Stomach smooth muscle (tissue), 2 donors: Measurements from ENCODE around the gene ACOT13.
A peak's percentile ranks its signal among the peaks of the same experiment; 100 is the strongest.
"Not testable (repeated sequence)": the region's sequence is repeated elsewhere in the genome, so short reads cannot be mapped to it uniquely, and the experiment has no call there.

Experiments
- H3K27ac ChIP-seq: one replicate; pipeline ENCODE4 v1.7.0; 2013; ENCODE audit warnings: mild to moderate bottlenecking, low read length, inconsistent platforms
- H3K27me3 ChIP-seq, 2 donors: one replicate each; pipeline ENCODE4 v1.7.0; 2013; ENCODE audit warnings: low read length in 2 of 2; ENCODE audit not compliant: insufficient read depth in 2 of 2, control insufficient read depth in 1 of 2
- H3K36me3 ChIP-seq, 2 donors: one replicate each; pipeline ENCODE4 v1.7.0; 2013; ENCODE audit warnings: low read length in 2 of 2; ENCODE audit not compliant: control insufficient read depth in 2 of 2, insufficient read depth in 2 of 2
- H3K4me1 ChIP-seq: one replicate; pipeline ENCODE4 v1.7.0; 2013; ENCODE audit warnings: low read length; ENCODE audit not compliant: control insufficient read depth, insufficient read depth
- H3K4me3 ChIP-seq, 2 donors: one replicate each; pipeline ENCODE4 v1.7.0; 2013; ENCODE audit warnings: low read length in 2 of 2
- H3K9ac ChIP-seq, 2 donors: one replicate each; pipeline ENCODE4 v1.7.0; 2013; ENCODE audit warnings: low read length in 2 of 2, mild to moderate bottlenecking in 1 of 2
- H3K9me3 ChIP-seq, 2 donors: one replicate each; pipeline ENCODE4 v1.7.0; 2013; ENCODE audit warnings: low read length in 2 of 2; ENCODE audit not compliant: control insufficient read depth in 2 of 2
- donor health status: healthy.
- donor health status: Pancreatic carcinoma.

The ACOT13 gene

DNA sequence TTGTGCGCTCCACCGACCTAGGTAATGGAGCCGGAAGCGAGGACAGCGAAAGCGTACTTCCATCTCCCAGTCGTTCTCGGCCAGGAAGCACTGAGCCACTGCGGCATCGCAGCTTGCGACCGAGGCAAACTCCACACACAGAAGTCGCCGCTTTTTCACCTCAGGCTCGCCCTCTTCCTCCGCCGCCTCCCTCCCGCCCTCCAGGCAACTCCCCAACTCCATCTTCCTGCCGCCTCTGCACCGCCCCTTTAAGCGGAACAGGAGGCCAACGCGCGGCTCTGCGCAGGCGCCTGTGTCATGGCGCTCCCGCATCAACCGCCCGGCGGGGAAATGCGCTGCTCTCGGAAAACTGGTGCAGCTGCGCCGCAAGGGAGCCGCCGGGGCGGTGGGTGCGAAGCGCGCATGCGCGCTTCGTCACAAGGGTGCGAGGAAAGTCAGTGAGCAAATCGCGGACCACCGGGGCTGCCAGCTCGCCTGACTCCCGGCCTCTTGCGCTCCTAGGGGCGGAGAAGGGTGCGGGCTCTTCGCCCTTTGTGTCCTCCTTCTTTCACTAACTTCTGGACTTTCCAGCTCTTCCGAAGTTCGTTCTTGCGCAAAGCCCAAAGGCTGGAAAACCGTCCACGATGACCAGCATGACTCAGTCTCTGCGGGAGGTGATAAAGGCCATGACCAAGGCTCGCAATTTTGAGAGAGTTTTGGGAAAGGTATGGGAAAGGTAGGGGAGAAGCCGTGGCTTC lies at the start of gene ACOT13, which contains the start of gene TDP2:
TSS of gene ACOT13 (plus strand) at position 437 of the 737 bp plus-strand sequence. CDS start at position 624, 187 bp downstream.
TSS of gene TDP2 (minus strand) at position 259 of the 737 bp plus-strand sequence. CDS start at position 222, 37 bp downstream.
- Histone ChIP-seq H3K4me3 (peak within 1 kb of the TSS; percentile 99 to 100), H3K4me1 (peaks cover 20% of the 10 kb centered on the region), H3K27ac (peak within 1 kb of the TSS; percentile 92), H3K27me3 (no peaks in the 10 kb centered on the region), H3K36me3 (peaks cover 5 to 7% of the 10 kb centered on the region in 2 donors), H3K9me3 (no peaks in the 10 kb centered on the region), H3K9ac (peak within 1 kb of the TSS; percentile 91 to 98)

- H3K27me3 ChIP-seq = no peaks in the 10 kb centered on the region
- no peaks in the 10 kb centered on the region for H3K36me3 ChIP-seq
- no peaks in the 10 kb centered on the region for H3K4me1 ChIP-seq
- H3K9me3 ChIP-seq = no peaks in the 10 kb centered on the region
- H3K27ac ChIP-seq = no peak overlapping the region
- no peak overlapping the region for H3K9ac ChIP-seq
- no peak overlapping the region for H3K4me3 ChIP-seq
Measured at GRCh38 chr6:24619661-24620060, 47.2 kb upstream of the ACOT13 start.

DNA sequence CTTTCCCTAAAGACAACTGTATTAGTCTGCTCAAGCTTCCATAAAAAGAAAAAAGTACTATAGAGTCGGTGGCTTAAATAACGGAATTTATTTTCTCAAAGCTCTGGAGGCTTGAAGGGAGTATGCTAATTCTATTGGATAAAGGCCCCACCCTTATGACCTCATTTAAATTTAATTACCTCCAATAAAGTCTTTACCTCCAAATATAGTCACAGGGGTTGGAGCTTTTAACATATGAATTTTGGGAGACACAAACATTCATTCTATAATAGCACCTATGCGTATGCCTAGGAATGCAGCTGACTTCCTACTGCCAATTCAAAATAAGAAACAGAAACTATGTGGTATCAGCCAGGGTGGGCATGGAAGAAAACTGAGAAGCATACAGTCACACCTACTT lies 46.2 kb upstream of the ACOT13 start:
- H3K4me1 ChIP-seq = no peaks in the 10 kb centered on the region
- no peak overlapping the region for H3K27ac ChIP-seq
- H3K36me3 ChIP-seq = no peaks in the 10 kb centered on the region
- no peaks in the 10 kb centered on the region for H3K9me3 ChIP-seq
- no peaks in the 10 kb centered on the region for H3K27me3 ChIP-seq
- H3K4me3 ChIP-seq = no peak overlapping the region
- H3K9ac ChIP-seq = no peak overlapping the region

DNA sequence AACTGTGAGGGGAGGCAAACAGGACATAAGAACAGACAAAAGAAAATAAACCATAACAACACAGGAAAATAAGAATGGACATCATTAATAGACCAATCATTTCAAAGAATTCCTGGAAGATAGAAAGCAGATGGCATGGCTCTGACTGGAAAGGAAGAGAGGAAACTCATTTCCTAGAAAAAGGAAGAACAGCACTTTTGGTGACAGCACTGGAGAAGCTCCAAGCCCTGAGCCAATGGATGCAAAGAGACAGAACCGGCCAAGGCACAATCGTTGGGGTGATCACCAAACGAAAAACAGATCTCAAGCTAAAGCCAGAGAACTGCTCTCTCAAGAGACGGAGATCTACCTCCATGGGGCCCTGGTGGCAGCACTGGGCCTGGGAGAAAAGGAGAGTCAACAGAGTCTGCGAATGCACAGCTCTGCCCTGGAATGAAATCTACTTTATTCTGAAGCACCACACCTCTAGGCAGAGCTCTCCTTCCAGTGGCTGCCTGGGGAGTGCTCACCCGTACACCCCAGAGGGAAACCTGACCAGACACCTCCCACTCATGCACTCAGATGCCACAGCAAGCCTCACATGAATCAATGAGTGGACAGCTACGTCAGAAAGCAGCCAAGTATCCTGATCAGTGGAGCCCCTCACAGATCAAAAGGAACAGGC lies 45.1 kb upstream of the ACOT13 start:
- H3K4me3 ChIP-seq = no peak overlapping the region
- no peak overlapping the region for H3K27ac ChIP-seq
- H3K36me3 ChIP-seq = no peaks in the 10 kb centered on the region
- H3K9ac ChIP-seq = no peak overlapping the region
- H3K4me1 ChIP-seq = no peaks in the 10 kb centered on the region
- H3K27me3 ChIP-seq = no peaks in the 10 kb centered on the region
- no peaks in the 10 kb centered on the region for H3K9me3 ChIP-seq

DNA sequence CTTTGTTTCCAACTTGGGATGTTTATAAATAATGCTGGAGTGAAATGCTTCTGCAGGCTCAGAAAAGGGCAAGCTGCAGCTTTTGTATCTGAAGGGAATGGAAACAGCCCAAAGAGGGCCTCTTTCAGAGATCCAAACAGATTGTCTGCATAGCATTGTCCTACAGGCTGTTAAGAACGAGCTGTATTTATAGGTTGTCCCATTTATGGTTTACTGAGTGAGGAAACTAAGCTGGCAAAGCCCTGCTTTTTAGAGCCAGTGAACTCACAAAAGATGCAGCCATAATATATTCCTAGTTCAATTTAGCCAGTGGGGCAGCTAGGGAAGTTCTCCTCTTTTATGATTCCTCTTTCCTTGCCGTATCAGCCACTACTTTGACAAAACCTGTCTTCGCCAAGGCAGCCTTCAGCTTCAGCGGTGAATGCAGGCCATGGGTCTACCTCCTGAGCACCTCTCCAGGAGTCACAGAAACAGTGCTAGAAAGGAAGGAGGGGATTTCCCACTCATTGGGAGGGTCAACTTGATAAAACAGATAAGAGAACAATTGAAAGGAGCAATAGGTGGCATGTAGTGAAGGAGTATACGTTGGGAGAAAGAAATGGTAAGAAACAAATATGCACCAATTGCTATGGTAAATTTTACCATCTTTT lies 35.9 kb upstream of the ACOT13 start:
- H3K9me3 ChIP-seq = peaks cover 4 to 6% of the 10 kb centered on the region in 2 donors
- H3K4me1 ChIP-seq = no peaks in the 10 kb centered on the region
- no peak overlapping the region for H3K9ac ChIP-seq
- H3K4me3 ChIP-seq = no peak overlapping the region
- no peaks in the 10 kb centered on the region for H3K27me3 ChIP-seq
- no peaks in the 10 kb centered on the region for H3K36me3 ChIP-seq
- no peak overlapping the region for H3K27ac ChIP-seq

- Histone ChIP-seq H3K27me3 (no peaks in the 10 kb centered on the region), H3K4me3 (no peak overlapping the region), H3K27ac (no peak overlapping the region), H3K4me1 (no peaks in the 10 kb centered on the region), H3K9me3 (peaks cover 4 to 6% of the 10 kb centered on the region in 2 donors), H3K36me3 (no peaks in the 10 kb centered on the region), H3K9ac (no peak overlapping the region)
Measured at GRCh38 chr6:24631671-24632070, 35.2 kb upstream of the ACOT13 start.

DNA sequence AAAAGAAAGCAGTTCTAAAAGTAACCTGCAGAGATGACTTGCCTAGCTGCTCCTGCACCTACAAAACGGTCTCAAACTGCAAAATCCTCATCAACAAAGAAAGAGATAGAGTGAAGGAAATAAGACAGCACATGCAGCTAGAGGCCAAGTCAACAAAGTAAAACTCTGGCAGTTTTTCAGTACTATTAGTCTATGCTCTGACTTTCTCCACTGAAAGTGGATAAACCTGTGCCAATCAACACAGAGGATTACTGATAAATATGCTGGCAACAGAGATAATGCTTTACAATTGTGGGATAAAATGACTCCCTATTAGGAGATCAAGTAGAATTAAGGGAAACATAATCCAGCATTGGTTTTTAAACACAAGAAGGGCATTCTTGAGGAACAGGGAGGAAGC lies 34.3 kb upstream of the ACOT13 start:
- Histone ChIP-seq H3K9me3 (peaks cover 4 to 6% of the 10 kb centered on the region in 2 donors), H3K9ac (no peak overlapping the region), H3K27ac (no peak overlapping the region), H3K27me3 (no peaks in the 10 kb centered on the region), H3K4me1 (no peaks in the 10 kb centered on the region), H3K36me3 (no peaks in the 10 kb centered on the region), H3K4me3 (no peak overlapping the region)

DNA sequence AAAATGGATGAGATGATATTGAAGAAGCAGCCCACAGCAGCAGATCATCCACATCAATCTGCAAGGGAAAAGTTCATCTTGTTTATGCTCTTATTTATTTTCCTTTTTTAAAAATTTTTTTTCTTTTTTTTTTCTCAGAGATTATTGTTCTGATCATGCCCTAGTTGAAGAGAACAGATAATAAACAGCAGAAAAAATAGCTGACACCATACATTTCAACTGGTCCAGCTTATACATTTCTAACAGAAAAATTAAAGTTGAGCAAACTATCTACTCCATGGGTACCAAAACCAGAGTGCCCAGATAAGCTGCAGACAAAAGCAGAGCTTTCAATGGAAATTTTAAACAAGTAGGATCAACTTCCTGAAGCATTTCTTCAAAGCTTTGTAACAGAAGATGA lies 30.2 kb upstream of the ACOT13 start:
- no peaks in the 10 kb centered on the region for H3K36me3 ChIP-seq
- no peak overlapping the region for H3K4me3 ChIP-seq
- peaks cover 4 to 6% of the 10 kb centered on the region in 2 donors for H3K9me3 ChIP-seq
- no peaks in the 10 kb centered on the region for H3K4me1 ChIP-seq
- H3K9ac ChIP-seq = no peak overlapping the region
- no peaks in the 10 kb centered on the region for H3K27me3 ChIP-seq
- H3K27ac ChIP-seq = no peak overlapping the region

GRCh38 chr6:24640166-24640565 lies 26.7 kb upstream of the ACOT13 start:
- Histone ChIP-seq H3K36me3 (no peaks in the 10 kb centered on the region), H3K27ac (no peak overlapping the region), H3K9ac (no peak overlapping the region), H3K4me1 (no peaks in the 10 kb centered on the region), H3K4me3 (no peak overlapping the region), H3K27me3 (peaks cover 3 to 6% of the 10 kb centered on the region in 2 donors), H3K9me3 (peaks cover 4 to 6% of the 10 kb centered on the region in 2 donors)

DNA sequence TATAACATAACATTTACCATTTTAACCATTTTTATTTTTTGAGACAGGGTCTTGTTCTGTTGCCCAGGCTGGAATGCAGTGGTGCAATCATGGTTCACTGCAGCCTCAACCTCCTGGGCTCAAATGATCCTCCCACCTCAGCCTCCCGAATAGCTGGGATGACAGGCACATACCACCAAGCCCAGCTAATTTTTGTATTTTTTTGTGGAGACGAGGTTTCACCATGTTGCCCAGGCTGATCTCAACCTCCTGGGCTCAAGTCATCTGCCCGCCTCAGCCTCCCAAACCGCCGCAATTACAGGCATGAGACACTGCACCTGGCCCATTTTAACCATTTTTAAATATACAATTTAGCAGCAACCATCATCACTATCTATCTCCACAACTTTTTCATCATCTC lies 26.2 kb upstream of the ACOT13 start:
- H3K27ac ChIP-seq, H3K9me3 ChIP-seq, H3K4me3 ChIP-seq, H3K4me1 ChIP-seq, H3K27me3 ChIP-seq, H3K9ac ChIP-seq, H3K36me3 ChIP-seq: not testable (repeated sequence)
